Hepatocyte (in vitro differentiated cells): ENCODE measurements around the gene CAMKMT. TPM values are rescaled to one million over a fixed set of nuclear protein-coding genes. Genes with fewer than 3 reads are reported as not detected.

ENCODE experiments used
- DNase-seq: peaks from one replicate; pipeline ENCODE4 v3.0.0-alpha.2; 2016; ENCODE audit warnings: low spot score
- H2AFZ ChIP-seq: fragments of 200-600 bp; sonication (generic); 2 replicates; pipeline ENCODE4 v1.6.0; 2016; ENCODE audit warnings: antibody characterized with exemption, mild to moderate bottlenecking
- H3K27ac ChIP-seq: fragments of 200-600 bp; sonication (generic); 2 replicates; pipeline ENCODE4 v1.5.1; 2016; ENCODE audit warnings: mild to moderate bottlenecking
- H3K27me3 ChIP-seq: fragments of 200-600 bp; sonication (generic); 2 replicates; pipeline ENCODE4 v1.6.1; 2016
- H3K36me3 ChIP-seq: fragments of 200-600 bp; sonication (generic); replicated peaks from 2 replicates; pipeline ENCODE4 v1.5.1; 2016; ENCODE audit warnings: low read depth; ENCODE audit not compliant: insufficient read depth
- H3K4me1 ChIP-seq: fragments of 200-600 bp; sonication (generic); 2 replicates; pipeline ENCODE4 v1.5.1; 2016; ENCODE audit warnings: mild to moderate bottlenecking, moderate library complexity; ENCODE audit not compliant: insufficient read depth
- H3K4me2 ChIP-seq: fragments of 200-600 bp; sonication (generic); 2 replicates; pipeline ENCODE4 v1.6.0; 2016
- H3K4me3 ChIP-seq: fragments of 200-600 bp; sonication (generic); 2 replicates; pipeline ENCODE4 v1.5.1; 2016; ENCODE audit warnings: mild to moderate bottlenecking
- H3K79me2 ChIP-seq: fragments of 200-600 bp; sonication (generic); 2 replicates; pipeline ENCODE4 v1.6.0; 2017; ENCODE audit warnings: mild to moderate bottlenecking
- H3K9me2 ChIP-seq: fragments of 200-600 bp; sonication (generic); replicated peaks from 2 replicates; pipeline ENCODE4 v1.6.0; 2017; ENCODE audit warnings: mild to moderate bottlenecking; ENCODE audit not compliant: insufficient read depth
- H3K9me3 ChIP-seq: fragments of 200-600 bp; sonication (generic); 2 replicates; pipeline ENCODE4 v1.5.1; 2016; ENCODE audit warnings: low read depth, mild to moderate bottlenecking
- H4K20me1 ChIP-seq: fragments of 200-600 bp; sonication (generic); 2 replicates; pipeline ENCODE4 v1.6.0; 2016; ENCODE audit warnings: mild to moderate bottlenecking; ENCODE audit not compliant: insufficient read depth, poor library complexity, severe bottlenecking
- CTCF ChIP-seq: fragments of 200-600 bp; sonication (generic); IDR thresholded peaks from 2 replicates; pipeline ENCODE4 v1.5.1; 2016; ENCODE audit warnings: antibody characterized with exemption, mild to moderate bottlenecking; ENCODE audit not compliant: poor library complexity
- EZH2 ChIP-seq: fragments of 200-600 bp; sonication (generic); IDR thresholded peaks from 2 replicates; pipeline ENCODE4 v1.6.1; 2016; ENCODE audit warnings: antibody characterized with exemption, mild to moderate bottlenecking, borderline replicate concordance
- EZH2phosphoT487 ChIP-seq: fragments of 200-600 bp; sonication (generic); IDR thresholded peaks from one replicate; pipeline ENCODE4 v1.6.1; 2018; ENCODE audit warnings: antibody characterized with exemption, mild to moderate bottlenecking, low read depth, moderate library complexity; ENCODE audit not compliant: unreplicated experiment, severe bottlenecking
- WGBS: methylation state at CpG from one replicate; pipeline ENCODE4 v1.1.6; 2016; ENCODE audit warnings: low lambda C conversion rate; ENCODE audit errors: missing lambda C conversion rate; 5-methylcytosine and 5-hydroxymethylcytosine counted together
- polyA plus RNA-seq: library from polyadenylated mRNA; unstranded; fragments of >200 nt; fragmentation: Nextera tagmentation; extraction: Ambion mirVana; gene quantifications from 2 replicates; pipeline ENCODE4 v1.2.1, GENCODE V29; 2016
- total RNA-seq: library from RNA; depleted of rRNA; stranded (reverse); fragments of >200 nt; gene quantifications from 2 replicates; pipeline ENCODE4 v1.2.3, GENCODE V29; 2014

Gene CAMKMT
- total and polyA plus RNA-seq, 2 experiments from 2014 or later: 10.3 to 12.7 TPM

DNA sequence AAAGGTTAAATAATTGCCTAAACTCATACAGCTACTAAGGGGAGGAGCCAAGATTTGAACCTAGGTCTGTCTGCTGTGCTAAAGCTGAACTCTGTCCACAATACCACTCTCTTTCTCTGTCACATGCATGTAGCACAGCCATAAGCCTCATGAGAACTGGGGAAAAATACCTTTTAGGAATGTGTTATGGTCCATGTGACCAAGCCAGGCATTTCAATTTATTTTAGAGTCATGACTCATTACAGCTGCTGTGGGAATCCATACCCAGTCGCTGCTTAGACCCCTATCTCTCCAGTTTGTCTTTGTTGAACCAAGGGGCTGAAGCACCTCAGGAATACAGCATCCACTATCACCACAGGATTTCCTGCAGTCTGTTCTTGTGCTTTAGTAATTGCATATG, 379.8 kb downstream of the CAMKMT start:
- no peak overlapping the region for H3K4me3 ChIP-seq
- no peaks in the 10 kb centered on the region for H3K27me3 ChIP-seq
- no peak for DNase-seq
- TF ChIP-seq CTCF: no peak
- no peak for TF ChIP-seq EZH2
- TF ChIP-seq EZH2phosphoT487: no peak
- H3K36me3 ChIP-seq: no peaks in the 10 kb centered on the region
- H3K4me1 ChIP-seq: no peaks in the 10 kb centered on the region
- H3K9me2 ChIP-seq: no peaks in the 10 kb centered on the region
- no peaks in the 10 kb centered on the region for H3K79me2 ChIP-seq
- H4K20me1 ChIP-seq: no peaks in the 10 kb centered on the region
- H2AFZ ChIP-seq: no peak overlapping the region
- H3K4me2 ChIP-seq: no peak overlapping the region
- no peak overlapping the region for H3K27ac ChIP-seq
- WGBS: 70% methylated on average over 1 of the region's 1 CpG
- peaks cover 4% of the 10 kb centered on the region for H3K9me3 ChIP-seq

DNA sequence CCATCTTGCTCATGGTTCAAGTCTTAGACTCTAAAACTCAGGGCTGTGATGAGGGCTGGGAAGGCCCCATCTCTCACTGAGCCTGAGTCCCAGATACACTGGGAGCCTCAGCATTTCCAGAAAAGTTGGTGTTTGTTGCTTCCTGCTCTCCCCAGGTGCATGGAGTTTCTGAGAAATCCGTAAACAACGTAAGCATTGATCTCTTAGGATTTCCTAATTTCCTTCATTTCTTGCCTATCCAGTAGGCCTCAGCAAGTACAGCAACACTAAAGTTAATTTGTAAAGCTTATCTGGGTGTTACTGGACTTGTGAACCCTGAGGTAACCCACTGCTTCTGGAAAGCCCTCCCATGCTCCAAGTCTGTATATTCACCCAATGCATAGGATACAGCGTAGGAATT, 380.3 kb downstream of the CAMKMT start:
- no peak overlapping the region for H3K4me2 ChIP-seq
- H4K20me1 ChIP-seq: no peaks in the 10 kb centered on the region

GRCh38 chr2:44743473-44743872, 381.7 kb downstream of the CAMKMT start:
- no peaks in the 10 kb centered on the region for H3K27me3 ChIP-seq
- WGBS: 92% methylated on average over 3 of the region's 3 CpGs
- no peak overlapping the region for H3K4me3 ChIP-seq
- H3K27ac ChIP-seq: no peak overlapping the region
- H3K4me2 ChIP-seq: no peak overlapping the region
- TF ChIP-seq EZH2 (no peak), CTCF (no peak), EZH2phosphoT487 (no peak)
- no peak overlapping the region for H2AFZ ChIP-seq
- H3K79me2 ChIP-seq: no peaks in the 10 kb centered on the region
- H3K9me3 ChIP-seq: no peaks in the 10 kb centered on the region
- H3K9me2 ChIP-seq: no peaks in the 10 kb centered on the region
- H3K4me1 ChIP-seq: no peaks in the 10 kb centered on the region
- no peak for DNase-seq
- no peaks in the 10 kb centered on the region for H3K36me3 ChIP-seq
- no peaks in the 10 kb centered on the region for H4K20me1 ChIP-seq

More for the DNA sequence above, 380.3 kb downstream of the CAMKMT start:
- no peak for TF ChIP-seq CTCF
- no peak for TF ChIP-seq EZH2
- no peak for TF ChIP-seq EZH2phosphoT487
- H3K27ac ChIP-seq: no peak overlapping the region
- no peaks in the 10 kb centered on the region for H3K9me3 ChIP-seq
- H3K27me3 ChIP-seq: no peaks in the 10 kb centered on the region
- no peak for DNase-seq
- 85% methylated on average over 3 of the region's 3 CpGs for WGBS
- no peak overlapping the region for H2AFZ ChIP-seq
- no peaks in the 10 kb centered on the region for H3K36me3 ChIP-seq
- H3K4me3 ChIP-seq: no peak overlapping the region
- no peaks in the 10 kb centered on the region for H3K9me2 ChIP-seq
- no peaks in the 10 kb centered on the region for H3K4me1 ChIP-seq
- H3K79me2 ChIP-seq: no peaks in the 10 kb centered on the region
